ENCODE data around the gene FPGT. TPM values are rescaled to one million over a fixed set of nuclear protein-coding genes. Genes with fewer than 3 reads are reported as not detected.
A peak's percentile ranks its signal among the peaks of the same experiment; 100 is the strongest.

Gene FPGT
- total RNA-seq, 1 experiment from 2014 or later, result 12.2 TPM

- Histone ChIP-seq H3K79me2 (ENCODE audit: low read depth) (0 out of 2 replicates have a peak, but pooled peaks cover 11% of the 10 kb centered on the region), H3K9me3 (ENCODE audit: insufficient read depth, low read depth) (no peaks in the 10 kb centered on the region), H3K4me3 (no peak overlapping the region), H3K27ac (no peak overlapping the region), H3F3A (ENCODE audit: insufficient read depth, low read depth) (no peaks in the 10 kb centered on the region), H3K4me2 (no peak overlapping the region), H2AFZ (no peak overlapping the region), H4K20me1 (ENCODE audit: insufficient read depth) (no peaks in the 10 kb centered on the region), H3K9me2 (ENCODE audit: insufficient read depth) (no peaks in the 10 kb centered on the region; the same call in 1 of the 2 replicates), H3K27me3 (ENCODE audit: insufficient read depth, low read depth) (no peaks in the 10 kb centered on the region), H3K36me3 (ENCODE audit: low read depth) (no peaks in the 10 kb centered on the region), H3K4me1 (replicated peaks; ENCODE audit: insufficient read depth) (peaks cover 10% of the 10 kb centered on the region)
- intact Hi-C loops (cut with micrococcal nuclease; ENCODE audit: unreplicated experiment), result no loop called here
- ChIA-PET CTCF (no interaction called here), POLR2A (ENCODE audit: unreplicated experiment) (no interaction called here)
- no peak for DNase-seq
- BruUV-seq (replicated peaks), result no TSS peak
- TF ChIP-seq CTCF (conservative IDR thresholded peaks at IDR 0.05) (no peak), EZH2 (IDR thresholded peaks at IDR 0.05; ENCODE audit: low read depth) (no peak)
Observed at GRCh38 chr1:74195339-74195738, 2.7 kb upstream of the FPGT start.

DNA sequence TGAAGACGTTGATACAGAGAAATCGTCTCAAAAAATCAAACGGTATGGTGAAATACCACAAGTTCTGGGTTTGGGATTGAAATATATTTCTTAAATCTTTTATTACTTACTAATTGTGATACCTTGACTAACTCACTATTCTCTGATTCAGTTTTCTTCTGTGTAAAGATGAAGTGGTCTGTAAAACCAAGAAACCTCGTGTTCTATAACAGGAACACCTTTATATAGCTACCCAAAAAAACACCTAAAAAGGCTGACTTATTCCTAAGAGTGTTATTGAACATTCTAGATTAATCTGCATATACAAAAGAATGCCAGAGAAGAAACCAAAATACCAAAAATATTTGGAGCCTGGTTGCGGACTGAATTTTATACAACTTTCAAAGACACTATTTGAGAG is 787 bp upstream of the FPGT start:
- H3K36me3 ChIP-seq (ENCODE audit: low read depth), result no peaks in the 10 kb centered on the region
- H3K27me3 ChIP-seq (ENCODE audit: insufficient read depth, low read depth), result no peaks in the 10 kb centered on the region
- H3K79me2 ChIP-seq (ENCODE audit: low read depth), result 0 out of 2 replicates have a peak, but pooled peaks cover 11% of the 10 kb centered on the region
- intact Hi-C loops (cut with micrococcal nuclease; ENCODE audit: unreplicated experiment), result no loop called here
- TF ChIP-seq CTCF (conservative IDR thresholded peaks at IDR 0.05) (no peak), EZH2 (IDR thresholded peaks at IDR 0.05; ENCODE audit: low read depth) (no peak)
- H2AFZ ChIP-seq, result peak overlapping the region; percentile 93
- no TSS peak for BruUV-seq (replicated peaks)
- no peaks in the 10 kb centered on the region for H3F3A ChIP-seq (ENCODE audit: insufficient read depth, low read depth)
- POLR2A ChIA-PET (ENCODE audit: unreplicated experiment), result no interaction called here
- peak overlapping the region; percentile 93 for H3K4me3 ChIP-seq
- CTCF ChIA-PET, result no interaction called here
- no peaks in the 10 kb centered on the region; the same call in 1 of the 2 replicates for H3K9me2 ChIP-seq (ENCODE audit: insufficient read depth)
- H3K4me1 ChIP-seq (replicated peaks; ENCODE audit: insufficient read depth), result peaks cover 10% of the 10 kb centered on the region
- peak overlapping the region; percentile 79 for H3K4me2 ChIP-seq
- no peaks in the 10 kb centered on the region for H4K20me1 ChIP-seq (ENCODE audit: insufficient read depth)
- DNase-seq, result no peak
- no peaks in the 10 kb centered on the region for H3K9me3 ChIP-seq (ENCODE audit: insufficient read depth, low read depth)
- no peak overlapping the region for H3K27ac ChIP-seq

GRCh38 chr1:74199504-74199903 is 1.5 kb downstream of the FPGT start:
- no peaks in the 10 kb centered on the region for H4K20me1 ChIP-seq (ENCODE audit: insufficient read depth)
- H3K27ac ChIP-seq, result no peak overlapping the region
- H3K4me3 ChIP-seq, result peak overlapping the region; percentile 93; the same call in 1 of the 2 replicates
- no peak for DNase-seq
- H3K9me2 ChIP-seq (ENCODE audit: insufficient read depth), result no peaks in the 10 kb centered on the region; the same call in 1 of the 2 replicates
- H3K36me3 ChIP-seq (ENCODE audit: low read depth), result no peaks in the 10 kb centered on the region
- intact Hi-C loops (cut with micrococcal nuclease; ENCODE audit: unreplicated experiment), result no loop called here
- POLR2A ChIA-PET (ENCODE audit: unreplicated experiment), result no interaction called here
- CTCF ChIA-PET, result no interaction called here
- peak overlapping the region; percentile 93; the same call in 1 of the 2 replicates for H2AFZ ChIP-seq
- 0 out of 2 replicates have a peak, but pooled peaks cover 11% of the 10 kb centered on the region for H3K79me2 ChIP-seq (ENCODE audit: low read depth)
- H3K9me3 ChIP-seq (ENCODE audit: insufficient read depth, low read depth), result no peaks in the 10 kb centered on the region
- BruUV-seq (replicated peaks), result no TSS peak
- no peaks in the 10 kb centered on the region for H3F3A ChIP-seq (ENCODE audit: insufficient read depth, low read depth)
- peak overlapping the region; percentile 79 for H3K4me2 ChIP-seq
- H3K4me1 ChIP-seq (replicated peaks; ENCODE audit: insufficient read depth), result peaks cover 10% of the 10 kb centered on the region
- no peak for TF ChIP-seq EZH2 (IDR thresholded peaks at IDR 0.05; ENCODE audit: low read depth)
- TF ChIP-seq CTCF (conservative IDR thresholded peaks at IDR 0.05), result no peak
- no peaks in the 10 kb centered on the region for H3K27me3 ChIP-seq (ENCODE audit: insufficient read depth, low read depth)

All from PC-9 (cell line).